ENCODE data around the gene PPP3R2.

- TF ChIP-seq, protein P1, sequence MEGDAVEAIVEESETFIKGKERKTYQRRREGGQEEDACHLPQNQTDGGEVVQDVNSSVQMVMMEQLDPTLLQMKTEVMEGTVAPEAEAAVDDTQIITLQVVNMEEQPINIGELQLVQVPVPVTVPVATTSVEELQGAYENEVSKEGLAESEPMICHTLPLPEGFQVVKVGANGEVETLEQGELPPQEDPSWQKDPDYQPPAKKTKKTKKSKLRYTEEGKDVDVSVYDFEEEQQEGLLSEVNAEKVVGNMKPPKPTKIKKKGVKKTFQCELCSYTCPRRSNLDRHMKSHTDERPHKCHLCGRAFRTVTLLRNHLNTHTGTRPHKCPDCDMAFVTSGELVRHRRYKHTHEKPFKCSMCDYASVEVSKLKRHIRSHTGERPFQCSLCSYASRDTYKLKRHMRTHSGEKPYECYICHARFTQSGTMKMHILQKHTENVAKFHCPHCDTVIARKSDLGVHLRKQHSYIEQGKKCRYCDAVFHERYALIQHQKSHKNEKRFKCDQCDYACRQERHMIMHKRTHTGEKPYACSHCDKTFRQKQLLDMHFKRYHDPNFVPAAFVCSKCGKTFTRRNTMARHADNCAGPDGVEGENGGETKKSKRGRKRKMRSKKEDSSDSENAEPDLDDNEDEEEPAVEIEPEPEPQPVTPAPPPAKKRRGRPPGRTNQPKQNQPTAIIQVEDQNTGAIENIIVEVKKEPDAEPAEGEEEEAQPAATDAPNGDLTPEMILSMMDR (IDR thresholded peaks at IDR 0.05) = no peak
- no peak for TF ChIP-seq ZFX (IDR thresholded peaks at IDR 0.05; ENCODE audit: borderline replicate concordance)
These were observed 12.2 kb downstream of the PPP3R2 start for GRCh38 chr9:101582553-101582952.
